ENCODE measurements around the gene TRIM46.
A peak's percentile ranks its signal among the peaks of the same experiment; 100 is the strongest.

TRIM46 gene

DNA sequence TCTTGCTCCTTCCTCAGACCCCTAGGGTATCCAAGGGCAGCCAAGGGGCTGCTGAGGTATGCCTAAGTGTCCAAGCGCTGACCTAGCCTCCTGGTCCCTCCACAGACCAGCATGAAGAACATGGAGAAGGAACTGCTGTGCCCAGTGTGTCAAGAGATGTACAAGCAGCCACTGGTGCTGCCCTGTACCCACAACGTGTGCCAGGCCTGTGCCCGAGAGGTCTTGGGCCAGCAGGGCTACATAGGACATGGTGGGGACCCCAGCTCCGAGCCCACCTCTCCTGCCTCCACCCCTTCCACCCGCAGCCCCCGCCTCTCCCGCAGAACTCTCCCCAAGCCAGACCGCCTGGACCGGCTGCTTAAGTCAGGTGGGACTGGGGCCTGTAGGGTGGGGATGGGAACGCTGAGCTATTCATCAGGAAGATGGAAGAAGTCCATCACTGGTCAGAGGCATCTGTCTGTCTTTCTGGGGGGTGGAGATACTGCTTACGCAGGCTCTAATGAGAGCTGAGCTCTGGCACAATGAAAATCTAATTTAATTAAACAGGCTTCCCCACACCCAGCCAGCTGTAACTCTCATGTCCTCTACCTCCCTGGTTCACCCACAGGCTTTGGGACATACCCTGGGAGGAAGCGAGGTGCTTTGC, 1.8 kb downstream of the TRIM46 start:
- Histone ChIP-seq H3K36me3 (ENCODE audit: insufficient read depth) (no peaks in the 10 kb centered on the region; the same call in 1 of the 2 replicates), H3K9ac (no peak overlapping the region), H4K20me1 (ENCODE audit: insufficient read depth) (no peaks in the 10 kb centered on the region), H3K79me2 (ENCODE audit: insufficient read depth, low read depth) (peaks cover 18% of the 10 kb centered on the region), H3K4me3 (IDR thresholded peaks at IDR 0.05; ENCODE audit: insufficient read depth, low read depth, low read length) (no peak overlapping the region), H3K4me1 (ENCODE audit: low read depth, poor library complexity, severe bottlenecking) (peaks cover 38% of the 10 kb centered on the region), H3K4me2 (no peak overlapping the region; the same call in 1 of the 2 replicates), H2AFZ (ENCODE audit: low read depth) (no peak overlapping the region), H3K27ac (no peak overlapping the region), H3K27me3 (ENCODE audit: insufficient read depth, low read depth) (no peaks in the 10 kb centered on the region)
- TF ChIP-seq, protein P1, sequence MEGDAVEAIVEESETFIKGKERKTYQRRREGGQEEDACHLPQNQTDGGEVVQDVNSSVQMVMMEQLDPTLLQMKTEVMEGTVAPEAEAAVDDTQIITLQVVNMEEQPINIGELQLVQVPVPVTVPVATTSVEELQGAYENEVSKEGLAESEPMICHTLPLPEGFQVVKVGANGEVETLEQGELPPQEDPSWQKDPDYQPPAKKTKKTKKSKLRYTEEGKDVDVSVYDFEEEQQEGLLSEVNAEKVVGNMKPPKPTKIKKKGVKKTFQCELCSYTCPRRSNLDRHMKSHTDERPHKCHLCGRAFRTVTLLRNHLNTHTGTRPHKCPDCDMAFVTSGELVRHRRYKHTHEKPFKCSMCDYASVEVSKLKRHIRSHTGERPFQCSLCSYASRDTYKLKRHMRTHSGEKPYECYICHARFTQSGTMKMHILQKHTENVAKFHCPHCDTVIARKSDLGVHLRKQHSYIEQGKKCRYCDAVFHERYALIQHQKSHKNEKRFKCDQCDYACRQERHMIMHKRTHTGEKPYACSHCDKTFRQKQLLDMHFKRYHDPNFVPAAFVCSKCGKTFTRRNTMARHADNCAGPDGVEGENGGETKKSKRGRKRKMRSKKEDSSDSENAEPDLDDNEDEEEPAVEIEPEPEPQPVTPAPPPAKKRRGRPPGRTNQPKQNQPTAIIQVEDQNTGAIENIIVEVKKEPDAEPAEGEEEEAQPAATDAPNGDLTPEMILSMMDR (conservative IDR thresholded peaks at IDR 0.05; ENCODE audit: low read depth, low read length), result no peak

DNA sequence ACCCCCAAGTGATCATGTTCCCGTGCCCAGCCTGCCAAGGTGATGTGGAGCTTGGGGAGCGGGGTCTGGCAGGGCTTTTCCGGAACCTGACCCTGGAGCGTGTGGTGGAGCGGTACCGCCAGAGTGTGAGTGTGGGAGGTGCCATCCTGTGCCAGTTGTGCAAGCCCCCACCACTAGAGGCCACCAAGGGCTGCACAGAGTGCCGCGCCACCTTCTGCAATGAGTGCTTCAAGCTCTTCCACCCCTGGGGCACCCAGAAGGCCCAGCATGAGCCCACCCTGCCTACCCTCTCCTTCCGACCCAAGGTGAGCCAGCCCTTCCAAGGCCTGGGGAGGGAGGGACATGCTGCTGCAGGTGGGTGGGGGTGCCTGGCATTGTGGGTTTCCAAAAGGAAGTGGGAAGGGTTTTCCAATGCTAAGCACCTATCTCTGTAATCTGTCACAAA, 2.3 kb downstream of the TRIM46 start:
- Histone ChIP-seq H3K4me2 (no peak overlapping the region), H3K27me3 (ENCODE audit: insufficient read depth, low read depth) (no peaks in the 10 kb centered on the region), H3K4me3 (IDR thresholded peaks at IDR 0.05; ENCODE audit: insufficient read depth, low read depth, low read length) (no peak overlapping the region), H4K20me1 (ENCODE audit: insufficient read depth) (no peaks in the 10 kb centered on the region), H3K27ac (no peak overlapping the region), H3K36me3 (ENCODE audit: insufficient read depth) (no peaks in the 10 kb centered on the region), H3K4me1 (ENCODE audit: low read depth, poor library complexity, severe bottlenecking) (peaks cover 42% of the 10 kb centered on the region), H3K79me2 (ENCODE audit: insufficient read depth, low read depth) (peaks cover 18% of the 10 kb centered on the region), H2AFZ (ENCODE audit: low read depth) (no peak overlapping the region), H3K9ac (no peak overlapping the region)
- TF ChIP-seq, protein P1 (conservative IDR thresholded peaks at IDR 0.05; ENCODE audit: low read depth, low read length), result no peak

DNA sequence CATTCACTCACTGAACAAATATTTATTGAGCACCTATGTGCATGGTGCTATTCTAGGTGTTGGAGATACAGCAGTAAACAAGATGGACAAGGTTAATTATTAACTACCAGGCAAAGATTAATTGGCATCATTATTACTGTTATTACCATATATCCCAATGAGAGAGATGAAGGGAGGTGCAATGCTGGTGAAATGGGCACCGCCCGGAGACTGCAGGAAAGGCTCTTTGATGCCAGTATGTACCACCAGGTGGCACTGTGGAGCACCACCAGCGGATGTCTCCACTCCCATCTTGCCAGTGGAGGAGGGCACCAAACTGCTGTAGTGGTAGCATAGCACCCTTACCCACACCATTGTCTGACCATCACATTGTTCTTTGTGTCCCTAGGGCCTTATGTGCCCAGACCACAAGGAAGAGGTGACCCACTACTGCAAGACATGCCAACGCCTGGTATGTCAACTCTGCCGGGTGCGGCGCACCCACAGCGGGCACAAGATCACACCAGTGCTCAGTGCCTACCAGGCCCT, 3.0 kb downstream of the TRIM46 start:
- no peak overlapping the region for H3K4me3 ChIP-seq (IDR thresholded peaks at IDR 0.05; ENCODE audit: insufficient read depth, low read depth, low read length)
- H3K9ac ChIP-seq, result no peak overlapping the region
- no peaks in the 10 kb centered on the region for H4K20me1 ChIP-seq (ENCODE audit: insufficient read depth)
- H3K4me1 ChIP-seq (ENCODE audit: low read depth, poor library complexity, severe bottlenecking), result peaks cover 40% of the 10 kb centered on the region
- no peak overlapping the region; the same call in 1 of the 2 replicates for H3K4me2 ChIP-seq
- H3K27me3 ChIP-seq (ENCODE audit: insufficient read depth, low read depth), result no peaks in the 10 kb centered on the region
- peaks cover 14% of the 10 kb centered on the region for H3K79me2 ChIP-seq (ENCODE audit: insufficient read depth, low read depth)
- H2AFZ ChIP-seq (ENCODE audit: low read depth), result no peak overlapping the region
- no peak overlapping the region for H3K27ac ChIP-seq
- TF ChIP-seq, protein P1 (conservative IDR thresholded peaks at IDR 0.05; ENCODE audit: low read depth, low read length), result peak; percentile 100
- H3K36me3 ChIP-seq (ENCODE audit: insufficient read depth), result no peaks in the 10 kb centered on the region

DNA sequence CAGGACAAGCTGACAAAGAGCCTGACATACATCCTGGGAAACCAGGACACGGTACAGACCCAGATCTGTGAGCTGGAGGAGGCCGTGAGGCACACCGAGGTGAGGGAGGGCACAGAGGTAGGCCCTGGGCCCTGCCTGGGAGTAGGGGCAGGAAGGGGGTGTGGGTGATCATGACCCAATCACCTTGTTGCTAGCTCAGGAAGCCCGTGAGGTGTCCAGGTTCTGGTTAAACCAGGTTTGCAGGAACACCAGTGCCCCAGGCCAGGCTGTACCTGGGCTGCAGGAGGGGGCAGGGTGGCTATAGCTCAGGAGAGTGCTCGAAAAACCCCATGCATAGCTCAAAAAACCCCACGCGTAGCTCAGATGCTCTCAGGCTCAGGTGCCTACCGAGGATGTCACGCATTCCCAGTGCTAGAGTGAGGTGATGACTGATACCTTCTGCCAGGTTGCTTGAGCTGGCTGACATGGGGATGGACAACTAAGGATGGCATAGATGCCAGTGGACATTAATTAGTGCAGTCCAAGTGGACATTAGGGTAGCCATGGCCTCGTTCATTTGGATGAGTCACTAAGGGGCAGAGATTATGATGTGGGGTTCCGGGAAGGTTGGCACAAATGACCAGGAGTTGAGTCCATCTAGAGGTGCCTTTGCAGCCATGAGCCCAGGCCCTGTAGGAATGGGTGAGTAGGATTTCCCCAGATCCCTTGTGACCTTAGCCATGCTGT, 3.7 kb downstream of the TRIM46 start:
- Histone ChIP-seq H3K9ac (no peak overlapping the region), H4K20me1 (ENCODE audit: insufficient read depth) (no peaks in the 10 kb centered on the region), H3K27ac (no peak overlapping the region), H3K27me3 (ENCODE audit: insufficient read depth, low read depth) (no peaks in the 10 kb centered on the region), H3K4me1 (ENCODE audit: low read depth, poor library complexity, severe bottlenecking) (peaks cover 33% of the 10 kb centered on the region), H2AFZ (ENCODE audit: low read depth) (no peak overlapping the region), H3K4me3 (IDR thresholded peaks at IDR 0.05; ENCODE audit: insufficient read depth, low read depth, low read length) (no peak overlapping the region), H3K79me2 (ENCODE audit: insufficient read depth, low read depth) (peaks cover 7% of the 10 kb centered on the region), H3K36me3 (ENCODE audit: insufficient read depth) (no peaks in the 10 kb centered on the region), H3K4me2 (no peak overlapping the region; the same call in 1 of the 2 replicates)
- TF ChIP-seq, protein P1 (conservative IDR thresholded peaks at IDR 0.05; ENCODE audit: low read depth, low read length), result no peak
